Stimulated activated naive CD8-positive, alpha-beta T cell treated with anti-CD3 and anti-CD28 coated beads, Interleukin-15, Interleukin-2, amounts not matched to agents 100 ng/mL and 50 ng/mL, for 24 hours (primary cell): ENCODE measurements around the gene RXFP4.
"Not testable (repeated sequence)": the region's sequence is repeated elsewhere in the genome, so short reads cannot be mapped to it uniquely, and the experiment has no call there.

Source experiments
- H3K27ac Mint-ChIP-seq: one replicate; pipeline ENCODE4 v1.8.0; 2021; ENCODE audit warnings: mild to moderate bottlenecking, mixed read lengths
- H3K27me3 Mint-ChIP-seq: one replicate; pipeline ENCODE4 v1.8.0; 2021; ENCODE audit warnings: mixed read lengths
- H3K36me3 Mint-ChIP-seq: one replicate; pipeline ENCODE4 v1.8.0; 2021; ENCODE audit warnings: low read depth, mixed read lengths
- H3K4me1 Mint-ChIP-seq: one replicate; pipeline ENCODE4 v1.8.0; 2021; ENCODE audit warnings: low read depth, mixed read lengths
- H3K4me3 Mint-ChIP-seq: one replicate; pipeline ENCODE4 v1.8.0; 2021; ENCODE audit warnings: mild to moderate bottlenecking, mixed read lengths
- H3K9me3 Mint-ChIP-seq: one replicate; pipeline ENCODE4 v1.8.0; 2021; ENCODE audit warnings: mixed read lengths

RXFP4 gene

DNA sequence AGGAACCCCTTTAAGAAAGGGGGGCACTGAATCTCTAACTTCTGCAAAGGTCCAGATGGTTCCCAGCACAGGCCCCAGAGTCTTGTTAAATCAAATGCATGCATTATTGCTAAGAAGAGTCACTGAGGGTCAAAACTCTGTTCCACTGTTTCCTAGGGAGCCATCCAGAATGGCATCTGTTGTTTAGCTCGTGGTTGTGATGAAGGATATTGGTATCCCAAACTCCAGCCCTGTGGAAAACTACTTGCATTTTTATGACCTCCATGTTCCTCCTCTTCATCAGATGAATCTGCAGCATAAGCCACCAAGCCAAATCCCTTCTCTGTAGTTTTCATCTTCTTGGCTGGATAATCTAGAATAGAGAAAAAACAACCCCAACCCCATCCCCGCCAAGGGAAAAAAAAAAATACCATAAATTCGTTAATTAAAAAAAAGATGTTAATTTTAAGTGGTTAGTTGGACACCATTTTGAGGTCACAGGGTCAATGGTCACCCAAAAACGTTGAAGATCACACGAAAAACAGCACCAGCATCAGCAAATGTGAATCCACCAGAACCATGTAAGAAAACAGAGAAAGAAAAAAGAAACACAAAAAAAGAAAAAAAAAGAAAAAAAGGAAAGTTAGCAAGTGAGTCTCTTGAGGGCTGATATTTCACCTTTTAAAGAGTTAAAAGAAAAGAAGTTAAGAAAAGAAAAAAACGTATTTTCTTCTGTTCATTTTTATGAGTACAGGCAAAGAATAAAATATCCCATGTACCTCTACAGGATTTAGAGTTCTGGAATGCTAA is 27.3 kb upstream of the RXFP4 start:
- Mint-ChIP-seq H3K27me3 (no peaks in the 10 kb centered on the region), H3K4me1 (peaks cover 26% of the 10 kb centered on the region), H3K4me3 (no peak overlapping the region), H3K36me3 (peaks cover 80% of the 10 kb centered on the region), H3K9me3 (no peaks in the 10 kb centered on the region), H3K27ac (peak overlapping the region; percentile 63)

DNA sequence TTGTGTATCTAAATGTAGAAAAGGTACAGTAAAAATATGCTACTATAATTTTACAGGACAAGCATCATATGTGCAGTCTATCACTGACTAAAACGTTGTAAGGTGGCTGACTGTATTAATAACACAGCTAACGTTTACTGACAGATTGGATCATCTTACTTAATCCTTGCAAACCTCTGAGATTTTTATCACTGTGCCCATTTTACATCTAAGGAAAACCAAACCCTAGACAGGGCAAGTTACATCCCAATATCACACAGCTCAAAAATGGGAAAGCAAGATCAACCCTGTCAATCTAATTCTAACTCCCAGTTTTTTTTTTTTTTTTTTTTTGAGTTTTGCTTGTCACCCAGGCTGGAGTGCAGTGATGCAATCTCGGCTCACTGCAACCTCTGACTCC is 22.8 kb upstream of the RXFP4 start:
- no peak overlapping the region for H3K27ac Mint-ChIP-seq
- H3K4me1 Mint-ChIP-seq: no peaks in the 10 kb centered on the region
- no peak overlapping the region for H3K4me3 Mint-ChIP-seq
- H3K9me3 Mint-ChIP-seq: no peaks in the 10 kb centered on the region
- H3K27me3 Mint-ChIP-seq: no peaks in the 10 kb centered on the region
- peaks cover 80% of the 10 kb centered on the region for H3K36me3 Mint-ChIP-seq

DNA sequence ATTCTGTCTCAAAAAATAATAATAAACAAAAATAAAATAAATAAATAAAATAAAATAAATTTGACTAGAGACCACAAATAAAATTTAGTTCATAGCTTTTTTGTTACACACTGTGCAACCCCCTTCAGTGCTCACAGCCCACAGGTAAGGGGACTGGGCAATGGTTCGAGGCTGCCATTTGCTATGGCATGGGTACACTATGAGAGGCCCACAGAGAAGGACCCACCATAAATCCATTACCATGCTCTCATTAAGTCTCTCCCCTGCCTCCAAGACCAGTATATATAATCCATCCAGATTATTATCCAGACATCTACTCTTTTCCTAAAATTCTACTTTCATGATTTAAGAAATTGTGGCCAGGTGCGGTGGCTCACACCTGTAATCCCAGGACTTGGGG is 21.6 kb upstream of the RXFP4 start:
- Mint-ChIP-seq H3K27me3 (no peaks in the 10 kb centered on the region), H3K4me1 (no peaks in the 10 kb centered on the region), H3K4me3 (no peak overlapping the region), H3K36me3 (peaks cover 79% of the 10 kb centered on the region), H3K27ac (no peak overlapping the region), H3K9me3 (no peaks in the 10 kb centered on the region)

DNA sequence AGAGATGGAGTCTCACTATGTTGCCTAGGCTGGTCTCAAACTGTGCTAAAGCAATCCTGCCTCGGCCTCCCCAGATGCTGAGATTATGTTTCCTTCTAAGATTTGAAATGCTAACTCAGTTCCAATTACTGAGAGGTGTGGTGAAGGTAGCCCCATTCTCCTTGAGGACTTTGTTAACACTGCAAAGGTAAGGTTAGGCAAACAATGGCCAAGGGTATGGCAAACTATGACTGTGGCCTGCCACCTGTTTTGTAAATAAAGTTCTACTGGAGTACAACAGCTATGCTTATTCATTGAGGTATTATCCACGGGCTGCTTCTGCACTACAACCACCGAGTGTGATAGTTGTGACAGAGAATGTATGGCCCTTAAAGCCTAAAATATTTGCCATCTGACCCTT is 20.7 kb upstream of the RXFP4 start:
- Mint-ChIP-seq H3K36me3 (peaks cover 79% of the 10 kb centered on the region), H3K27me3 (no peaks in the 10 kb centered on the region), H3K27ac (no peak overlapping the region), H3K4me1 (no peaks in the 10 kb centered on the region), H3K4me3 (no peak overlapping the region), H3K9me3 (no peaks in the 10 kb centered on the region)

DNA sequence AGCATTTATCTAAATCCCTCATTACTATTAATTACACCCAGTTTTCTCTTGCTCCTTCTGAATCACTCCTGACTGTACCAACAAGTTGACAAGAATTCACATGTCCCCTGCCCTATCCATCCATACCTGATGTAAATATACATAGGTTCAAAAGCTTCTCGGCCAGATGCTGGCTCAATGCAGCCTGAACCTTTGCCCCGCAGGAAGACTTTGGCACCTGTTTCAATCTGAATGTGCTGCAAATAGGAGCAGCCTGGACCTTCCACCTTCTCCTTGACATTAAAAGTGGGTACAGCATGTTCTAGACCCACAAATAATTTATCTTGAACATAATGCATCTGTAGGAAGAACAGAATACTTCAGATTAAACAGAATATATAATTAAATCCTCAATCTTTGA is 15.9 kb upstream of the RXFP4 start:
- peaks cover 84% of the 10 kb centered on the region for H3K36me3 Mint-ChIP-seq
- H3K4me1 Mint-ChIP-seq: peaks cover 12% of the 10 kb centered on the region
- H3K4me3 Mint-ChIP-seq: no peak overlapping the region
- H3K27me3 Mint-ChIP-seq: no peaks in the 10 kb centered on the region
- H3K27ac Mint-ChIP-seq: no peak overlapping the region
- no peaks in the 10 kb centered on the region for H3K9me3 Mint-ChIP-seq

DNA sequence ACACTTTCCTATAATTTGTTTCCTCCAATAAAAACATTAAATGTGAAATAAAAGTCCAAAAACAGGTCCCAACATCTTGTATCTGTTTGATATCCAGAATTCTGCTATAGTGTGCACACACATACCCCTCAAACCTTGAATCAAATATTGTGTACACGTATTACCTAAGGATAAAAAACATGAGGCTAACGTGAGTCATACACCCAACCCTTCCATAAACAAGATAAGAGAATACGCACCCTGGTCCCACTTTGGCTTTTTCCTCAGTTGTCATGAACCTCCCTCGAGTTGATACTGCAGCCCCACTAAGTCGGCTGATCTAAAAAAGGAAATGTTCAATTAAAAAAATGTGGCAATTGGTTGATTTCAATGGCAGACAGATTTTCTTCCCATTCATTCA is 12.4 kb upstream of the RXFP4 start:
- Mint-ChIP-seq H3K4me1 (peaks cover 42% of the 10 kb centered on the region), H3K9me3 (no peaks in the 10 kb centered on the region), H3K36me3 (peaks cover 70% of the 10 kb centered on the region), H3K27ac (no peak overlapping the region), H3K4me3 (no peak overlapping the region), H3K27me3 (no peaks in the 10 kb centered on the region)

DNA sequence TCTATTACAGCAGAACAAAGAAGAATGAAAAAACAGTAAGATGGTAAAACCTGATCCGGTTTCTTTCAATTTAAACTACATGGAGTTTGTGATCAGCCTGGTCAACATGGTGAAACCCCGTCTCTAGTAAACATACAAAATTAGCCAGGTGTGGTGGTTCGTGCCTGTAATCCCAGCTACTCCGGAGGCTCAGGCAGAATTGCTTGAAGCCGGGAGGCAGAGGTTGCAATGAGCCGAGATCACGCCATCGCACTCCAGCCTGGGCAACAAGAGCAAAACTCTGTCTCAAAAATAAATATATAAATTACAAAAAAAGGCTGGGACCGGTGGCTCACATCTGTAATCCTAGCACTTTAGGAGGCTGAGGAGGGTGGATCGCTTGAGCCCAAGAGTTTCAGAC is 10.7 kb upstream of the RXFP4 start:
- not testable (repeated sequence) for H3K9me3 Mint-ChIP-seq, H3K27me3 Mint-ChIP-seq, H3K4me3 Mint-ChIP-seq
- peaks cover 42% of the 10 kb centered on the region for H3K4me1 Mint-ChIP-seq
- peaks cover 58% of the 10 kb centered on the region for H3K36me3 Mint-ChIP-seq
- H3K27ac Mint-ChIP-seq: peak overlapping the region; percentile 78

DNA sequence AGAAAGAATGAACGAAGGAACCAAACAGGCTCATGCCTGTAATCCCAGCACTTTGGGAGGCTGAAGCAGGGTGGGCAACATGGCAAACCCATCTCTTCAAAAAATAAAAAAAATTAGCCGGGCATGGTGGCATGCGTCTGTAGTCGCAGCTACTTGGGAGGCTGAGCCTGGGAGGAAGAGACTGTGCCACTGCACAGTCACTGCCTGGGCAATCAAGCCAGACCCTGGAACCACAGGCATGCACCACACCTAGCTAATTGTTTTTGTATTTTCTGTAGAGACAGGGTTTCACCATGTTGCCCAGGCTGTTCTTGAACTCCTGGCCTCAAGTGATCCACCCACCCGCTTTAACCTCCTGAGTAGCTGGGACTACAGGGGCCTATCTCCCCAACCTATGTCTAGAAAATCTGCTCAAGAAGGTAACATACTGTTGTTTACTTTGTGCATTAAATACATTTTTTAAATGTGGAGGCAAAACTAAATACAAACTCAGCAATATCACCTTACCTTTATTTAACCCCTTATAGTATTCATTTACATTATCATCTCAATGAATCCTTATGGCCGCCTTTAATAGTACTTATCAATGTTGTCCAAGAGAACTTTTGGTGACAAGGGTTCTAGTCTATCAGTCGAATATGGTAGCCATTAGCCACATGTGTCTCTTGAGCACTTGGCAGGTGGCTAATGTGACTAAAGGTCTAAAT is 10.0 kb upstream of the RXFP4 start:
- Mint-ChIP-seq H3K4me1 (peaks cover 48% of the 10 kb centered on the region), H3K27me3 (no peaks in the 10 kb centered on the region), H3K36me3 (peaks cover 51% of the 10 kb centered on the region), H3K27ac (peak overlapping the region; percentile 78), H3K4me3 (no peak overlapping the region), H3K9me3 (no peaks in the 10 kb centered on the region)

DNA sequence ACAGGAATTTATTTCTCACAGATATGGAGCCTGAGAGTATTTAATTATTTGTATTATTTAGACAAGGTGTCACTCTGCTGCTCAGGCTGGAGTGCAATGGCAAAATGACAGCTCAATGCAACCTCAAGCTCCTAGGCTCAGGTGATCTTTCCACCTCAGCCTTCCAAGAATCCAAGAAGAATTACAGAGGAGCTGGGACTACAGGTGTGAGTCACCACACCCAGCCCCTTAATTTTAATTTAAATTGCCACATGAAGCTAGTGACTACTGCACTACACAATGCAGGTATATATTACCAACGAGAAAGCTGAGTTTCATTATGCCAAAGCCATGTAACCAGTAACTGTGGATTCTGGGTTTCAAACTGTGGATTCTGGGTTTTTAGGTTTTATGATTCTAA is 9.4 kb upstream of the RXFP4 start:
- Mint-ChIP-seq H3K9me3 (no peaks in the 10 kb centered on the region), H3K27me3 (no peaks in the 10 kb centered on the region), H3K4me3 (no peak overlapping the region), H3K27ac (no peak overlapping the region), H3K36me3 (peaks cover 45% of the 10 kb centered on the region), H3K4me1 (peaks cover 48% of the 10 kb centered on the region)

DNA sequence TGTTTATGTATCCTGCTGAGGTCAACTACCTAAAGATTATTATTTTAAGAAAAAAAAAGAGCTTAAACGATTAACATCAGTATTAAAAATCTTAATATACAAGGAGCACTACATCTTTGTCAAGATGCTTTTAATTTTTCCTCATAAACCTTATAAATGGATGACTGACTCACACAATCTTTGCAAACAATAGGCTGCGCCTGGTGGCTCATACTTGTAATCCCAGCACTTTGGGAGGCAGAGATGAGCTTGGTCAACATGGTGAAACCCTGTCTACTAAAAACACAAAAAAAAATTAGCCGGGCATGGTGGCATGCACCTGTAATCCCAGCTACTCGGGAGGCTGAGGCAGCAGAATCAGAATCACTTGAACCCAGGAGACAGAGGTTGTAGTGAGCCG is 9.0 kb upstream of the RXFP4 start:
- Mint-ChIP-seq H3K27me3 (no peaks in the 10 kb centered on the region), H3K4me1 (peaks cover 48% of the 10 kb centered on the region), H3K36me3 (peaks cover 41% of the 10 kb centered on the region), H3K9me3 (no peaks in the 10 kb centered on the region), H3K4me3 (no peak overlapping the region), H3K27ac (peak overlapping the region; percentile 45)

DNA sequence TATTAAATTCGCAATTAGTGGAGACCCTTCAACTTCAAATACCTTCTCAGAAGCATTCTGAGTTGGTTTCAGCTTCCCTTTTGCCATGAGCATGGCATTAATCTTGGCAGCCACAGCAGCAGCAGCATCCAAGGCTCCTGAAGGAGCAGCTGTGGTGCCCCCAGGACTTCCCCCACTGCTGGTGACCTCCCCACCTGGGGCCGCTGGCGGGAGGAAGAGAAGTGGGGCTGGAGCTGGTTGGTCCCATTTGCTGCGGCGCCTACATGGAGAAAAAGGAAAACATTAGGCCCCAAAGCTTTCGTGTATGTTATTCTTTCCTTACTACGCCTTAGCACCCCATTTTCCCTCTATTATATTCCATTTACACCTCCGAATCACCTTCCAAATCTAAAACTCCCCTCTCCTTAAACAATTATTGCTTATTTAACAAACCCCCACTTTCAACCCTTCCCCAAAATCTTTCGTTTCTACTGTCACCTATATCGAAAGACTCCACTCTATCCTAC is 7.8 kb upstream of the RXFP4 start:
- no peaks in the 10 kb centered on the region for H3K27me3 Mint-ChIP-seq

DNA sequence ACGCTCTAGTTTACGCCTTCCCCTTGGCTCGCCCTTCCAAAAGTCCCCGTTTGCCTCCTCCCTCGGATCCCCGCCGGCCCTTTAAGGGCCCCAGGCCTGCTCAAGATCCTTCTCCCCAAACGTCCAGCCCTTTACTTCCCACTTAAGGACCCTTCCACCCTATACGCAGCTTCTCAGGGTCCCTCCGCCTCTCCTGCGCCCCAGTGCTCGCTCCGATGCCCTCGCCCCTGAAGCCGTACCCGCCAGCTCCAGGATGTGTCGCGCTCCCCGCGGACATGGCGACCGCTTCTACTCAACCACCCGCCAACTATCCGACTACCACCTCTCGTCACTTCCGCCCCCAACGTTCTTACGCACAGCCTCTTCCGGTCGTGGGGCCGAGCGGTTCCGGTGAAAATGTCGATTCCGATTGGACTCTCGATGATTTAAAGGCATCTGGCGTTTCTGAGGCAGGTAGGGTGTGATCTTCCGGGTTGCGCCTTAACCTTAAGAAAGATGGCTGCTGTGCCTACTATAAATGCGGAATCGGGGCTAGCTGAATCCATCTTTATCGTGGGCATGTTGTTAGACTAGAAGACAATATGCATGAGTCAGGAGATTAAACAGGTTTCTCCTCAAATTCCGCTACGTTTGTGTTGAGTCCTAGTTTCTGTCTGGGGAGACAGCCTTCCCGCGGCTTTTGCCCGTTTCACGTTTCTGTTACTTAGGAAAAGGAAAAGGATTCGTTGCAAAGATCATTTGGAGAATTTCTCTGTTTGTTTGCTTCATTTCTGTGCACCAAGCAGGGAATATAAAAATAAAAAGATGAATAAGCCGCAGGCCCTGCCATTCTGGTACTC is 7.1 kb upstream of the RXFP4 start, which contains the start of gene KHDC4:
Gene KHDC4 (minus strand): TSS at position 317 of the 839 bp plus-strand sequence. CDS start 40 bp downstream, at position 277.
- H3K4me1 Mint-ChIP-seq: peaks cover 60% of the 10 kb centered on the region
- H3K9me3 Mint-ChIP-seq: no peaks in the 10 kb centered on the region
- H3K27ac Mint-ChIP-seq: no peak within 1 kb of the TSS
- H3K36me3 Mint-ChIP-seq: peaks cover 26% of the 10 kb centered on the region
- no peaks in the 10 kb centered on the region for H3K27me3 Mint-ChIP-seq
- H3K4me3 Mint-ChIP-seq: no peak within 1 kb of the TSS

More for the DNA sequence above, 7.8 kb upstream of the RXFP4 start:
- Mint-ChIP-seq H3K9me3 (no peaks in the 10 kb centered on the region), H3K4me1 (peaks cover 59% of the 10 kb centered on the region), H3K27ac (no peak overlapping the region), H3K36me3 (peaks cover 32% of the 10 kb centered on the region), H3K4me3 (no peak overlapping the region)

DNA sequence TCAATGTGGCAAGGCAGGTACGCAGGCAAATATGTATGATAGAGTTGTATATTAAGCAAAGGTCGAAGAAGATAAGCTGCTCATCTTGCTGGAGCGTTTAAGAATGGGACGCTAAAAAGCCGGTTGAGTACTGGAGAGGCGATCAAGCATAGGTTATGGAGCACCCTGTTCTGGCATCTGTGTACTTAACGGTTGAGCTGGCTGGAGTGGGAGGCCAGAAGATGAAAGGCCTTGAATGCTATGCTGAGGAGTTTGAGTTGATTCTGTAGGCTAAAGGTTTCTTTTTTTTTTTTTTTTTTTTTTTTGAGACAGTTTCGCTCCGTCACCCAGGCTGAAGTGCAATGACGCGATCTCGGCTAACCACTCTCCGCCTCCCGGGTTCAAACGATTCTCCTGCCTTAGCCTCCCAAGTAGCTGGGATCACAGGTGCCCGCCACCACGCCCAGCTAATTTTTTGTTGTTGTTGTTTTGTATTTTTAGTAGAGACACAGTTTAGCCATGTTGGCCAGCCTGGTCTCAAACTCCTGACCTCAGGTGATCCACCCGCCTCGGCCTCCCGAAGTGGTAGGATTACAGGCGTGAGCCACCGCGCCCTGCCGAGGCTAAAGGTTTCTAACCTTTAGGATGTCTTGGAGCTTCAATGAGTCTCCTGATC is 6.4 kb upstream of the RXFP4 start:
- H3K36me3 Mint-ChIP-seq: peaks cover 21% of the 10 kb centered on the region
- H3K4me1 Mint-ChIP-seq: peaks cover 63% of the 10 kb centered on the region
- no peaks in the 10 kb centered on the region for H3K9me3 Mint-ChIP-seq
- H3K4me3 Mint-ChIP-seq: no peak overlapping the region
- H3K27ac Mint-ChIP-seq: no peak overlapping the region
- no peaks in the 10 kb centered on the region for H3K27me3 Mint-ChIP-seq

DNA sequence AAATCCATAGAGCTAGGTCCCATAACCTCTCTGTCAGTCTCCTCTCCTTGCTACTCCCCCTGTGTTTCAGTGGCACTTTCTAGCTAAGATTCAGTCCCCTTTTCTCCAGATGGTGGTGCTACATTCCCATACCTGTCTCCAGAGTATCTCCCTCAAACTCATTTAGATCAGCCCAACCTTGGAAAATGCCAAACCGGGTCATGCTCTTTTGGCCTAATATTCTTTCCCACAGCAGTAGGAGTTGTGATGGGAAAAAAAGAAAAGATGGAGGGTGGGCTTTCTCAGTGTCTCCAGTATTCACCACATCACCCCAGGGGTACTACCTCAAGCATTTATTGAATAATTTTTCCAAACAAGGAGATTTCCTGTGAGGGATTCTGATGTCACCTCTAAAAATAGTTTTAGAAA is 3.2 kb upstream of the RXFP4 start:
- Mint-ChIP-seq H3K4me3 (no peak overlapping the region), H3K27me3 (no peaks in the 10 kb centered on the region), H3K4me1 (peaks cover 63% of the 10 kb centered on the region), H3K9me3 (no peaks in the 10 kb centered on the region), H3K36me3 (no peaks in the 10 kb centered on the region), H3K27ac (peak overlapping the region; percentile 16)
